Activated T-helper 1 cell treated with Interleukin-2 at 50 U/mL for 16 hours (primary cell): ENCODE data around the gene DUOX2.
"Not testable (repeated sequence)": the region's sequence is repeated elsewhere in the genome, so short reads cannot be mapped to it uniquely, and the experiment has no call there.

Source experiments
- DNase-seq: peaks from one replicate; pipeline ENCODE4 v3.0.0-alpha.2; 2020; ENCODE audit warnings: low read depth

Gene DUOX2

DNA sequence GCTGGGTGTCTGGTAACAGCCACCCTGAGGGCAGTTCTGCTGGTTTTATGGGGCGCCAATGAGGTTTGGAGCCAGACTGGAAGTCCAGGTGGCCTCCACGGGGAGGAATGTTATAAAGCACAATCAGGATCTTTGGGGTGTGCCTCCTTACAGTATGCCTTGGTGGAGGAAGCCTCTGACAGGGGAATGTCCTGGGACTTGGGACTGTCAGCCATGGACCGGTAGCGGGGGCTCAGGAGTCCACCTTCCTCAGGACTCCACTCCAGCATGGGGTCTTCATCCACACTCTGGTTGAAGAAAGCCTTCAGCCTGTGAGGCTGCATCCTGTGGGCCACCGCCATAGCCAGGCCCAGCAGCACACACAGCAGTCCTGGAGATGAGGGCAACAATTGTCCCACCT, 5.0 kb upstream of the DUOX2 start:
- DNase-seq, result no peak

DNA sequence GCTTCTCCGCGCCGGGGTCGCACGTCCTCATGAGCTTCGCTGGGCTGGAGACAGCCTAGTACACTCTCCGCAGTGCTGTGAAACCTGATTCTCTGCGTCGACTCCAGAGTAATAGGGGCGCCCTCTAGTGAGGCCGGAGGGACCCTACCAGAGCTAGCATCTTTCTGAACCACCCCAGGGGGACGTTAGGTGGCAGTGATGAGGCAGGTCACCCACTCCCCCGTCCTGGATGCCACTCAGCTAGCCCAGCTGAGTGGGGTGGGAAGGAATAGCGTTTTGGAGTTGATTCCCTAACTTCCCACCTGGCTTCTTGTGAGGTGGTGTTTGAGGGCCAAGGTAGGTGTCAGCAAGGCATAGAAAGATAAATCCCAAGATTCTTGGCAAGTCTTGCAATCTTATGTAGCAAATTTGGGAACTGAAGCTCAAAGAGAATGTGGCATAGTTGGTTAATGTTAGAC, 4.2 kb upstream of the DUOX2 start:
- DNase-seq, result peak; percentile 67

DNA sequence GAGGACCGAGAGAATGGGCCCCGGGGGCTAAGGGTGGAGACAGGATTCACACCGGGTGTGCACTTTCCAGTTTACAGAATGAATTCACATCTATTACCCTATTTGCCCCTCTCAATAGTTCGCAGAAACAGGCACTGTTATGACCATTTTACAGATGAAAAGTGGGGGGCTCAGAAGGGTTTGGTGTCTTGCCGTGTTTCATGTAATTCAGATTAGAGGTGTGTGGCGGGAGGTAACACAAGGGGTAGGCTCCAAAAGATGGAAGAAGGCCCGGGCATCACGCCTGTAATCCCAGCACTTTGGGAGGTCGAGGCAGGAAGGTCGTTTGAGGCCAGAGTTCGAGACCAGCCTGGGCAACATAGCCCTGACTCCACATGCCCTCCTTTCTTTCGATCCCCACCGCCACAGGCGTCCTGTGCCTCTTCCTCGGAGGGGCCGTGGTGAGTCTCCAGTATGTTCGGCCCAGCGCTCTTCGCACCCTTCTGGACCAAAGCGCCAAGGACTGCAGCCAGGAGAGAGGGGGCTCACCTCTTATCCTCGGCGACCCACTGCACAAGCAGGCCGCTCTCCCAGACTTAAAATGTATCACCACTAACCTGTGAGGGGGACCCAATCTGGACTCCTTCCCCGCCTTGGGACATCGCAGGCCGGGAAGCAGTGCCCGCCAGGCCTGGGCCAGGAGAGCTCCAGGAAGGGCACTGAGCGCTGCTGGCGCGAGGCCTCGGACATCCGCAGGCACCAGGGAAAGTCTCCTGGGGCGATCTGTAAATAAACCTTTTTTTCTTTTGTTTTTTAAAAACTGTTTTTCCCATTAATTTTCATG, 3.5 kb upstream of the DUOX2 start:
- no peak for DNase-seq

DNA sequence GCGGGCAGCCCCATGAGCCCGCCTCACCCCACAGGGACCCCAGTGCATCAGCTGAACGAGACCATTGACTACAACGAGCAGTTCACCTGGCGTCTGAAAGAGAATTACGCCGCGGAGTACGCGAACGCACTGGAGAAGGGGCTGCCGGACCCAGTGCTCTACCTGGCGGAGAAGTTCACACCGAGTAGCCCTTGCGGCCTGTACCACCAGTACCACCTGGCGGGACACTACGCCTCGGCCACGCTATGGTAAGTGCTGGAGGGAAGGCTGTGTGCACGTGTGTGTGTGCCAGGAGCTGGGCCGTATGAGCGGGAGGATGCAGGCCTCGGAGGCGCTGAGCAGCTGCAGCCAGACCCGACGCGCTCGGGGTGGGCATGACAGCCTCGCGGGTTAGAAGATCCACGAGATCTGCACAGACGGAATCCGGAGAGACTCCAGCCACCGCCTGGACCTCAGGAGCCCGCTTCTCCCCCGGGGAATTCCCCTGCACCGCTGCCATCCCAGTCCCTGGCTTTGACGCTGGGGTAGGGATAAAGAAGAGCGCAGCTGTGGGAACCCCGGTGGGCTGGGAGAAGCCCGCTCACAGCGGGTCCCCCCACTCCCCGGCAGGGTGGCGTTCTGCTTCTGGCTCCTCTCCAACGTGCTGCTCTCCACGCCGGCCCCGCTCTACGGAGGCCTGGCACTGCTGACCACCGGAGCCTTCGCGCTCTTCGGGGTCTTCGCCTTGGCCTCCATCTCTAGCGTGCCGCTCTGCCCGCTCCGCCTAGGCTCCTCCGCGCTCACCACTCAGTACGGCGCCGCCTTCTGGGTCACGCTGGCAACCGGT, 2.7 kb upstream of the DUOX2 start:
- DNase-seq, result no peak

DNA sequence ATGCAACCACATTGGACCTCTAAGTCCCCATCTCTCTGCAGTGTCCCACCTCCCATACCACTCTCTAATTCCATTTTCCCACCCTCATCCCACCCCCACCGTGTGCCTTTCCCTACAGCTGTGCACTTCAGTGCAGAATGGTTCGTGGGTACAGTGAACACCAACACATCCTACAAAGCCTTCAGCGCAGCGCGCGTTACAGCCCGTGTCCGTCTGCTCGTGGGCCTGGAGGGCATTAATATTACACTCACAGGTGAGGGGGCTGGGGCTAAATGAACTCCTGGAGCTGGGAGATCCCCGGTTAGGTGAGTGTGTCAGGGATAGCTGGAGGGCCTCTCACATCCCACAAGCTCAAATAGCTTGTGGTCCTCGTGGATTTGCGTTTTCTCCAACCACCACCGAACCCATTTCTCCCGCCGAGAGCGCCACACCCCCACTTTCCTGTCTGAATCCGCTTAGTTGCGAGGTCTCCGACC, 2.1 kb upstream of the DUOX2 start:
- no peak for DNase-seq

DNA sequence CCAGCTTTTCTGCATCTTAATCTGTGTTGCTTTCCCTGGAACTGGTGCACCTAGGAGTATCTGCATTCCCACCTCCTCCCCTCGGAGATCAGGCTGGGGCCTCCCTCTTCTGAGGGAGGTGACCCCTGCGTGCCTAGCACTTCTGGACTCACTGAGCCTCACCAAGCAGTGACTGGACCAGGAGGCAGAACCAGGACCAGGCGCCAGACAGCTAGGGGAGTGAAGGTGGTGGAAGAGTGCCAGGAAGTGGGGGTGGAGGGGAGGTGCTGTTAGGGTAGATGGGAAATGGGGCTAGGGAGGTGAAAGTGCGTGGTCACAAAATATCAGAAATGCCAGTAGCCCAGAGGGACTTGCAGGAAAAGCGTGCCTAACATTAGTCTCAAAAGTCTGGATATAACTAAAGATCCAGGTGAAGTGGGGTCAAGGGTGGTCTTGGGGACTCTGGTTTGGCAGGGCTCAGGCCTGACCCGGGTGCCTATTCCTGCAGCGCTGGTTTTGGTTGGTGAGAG, 1.4 kb upstream of the DUOX2 start:
- no peak for DNase-seq

DNA sequence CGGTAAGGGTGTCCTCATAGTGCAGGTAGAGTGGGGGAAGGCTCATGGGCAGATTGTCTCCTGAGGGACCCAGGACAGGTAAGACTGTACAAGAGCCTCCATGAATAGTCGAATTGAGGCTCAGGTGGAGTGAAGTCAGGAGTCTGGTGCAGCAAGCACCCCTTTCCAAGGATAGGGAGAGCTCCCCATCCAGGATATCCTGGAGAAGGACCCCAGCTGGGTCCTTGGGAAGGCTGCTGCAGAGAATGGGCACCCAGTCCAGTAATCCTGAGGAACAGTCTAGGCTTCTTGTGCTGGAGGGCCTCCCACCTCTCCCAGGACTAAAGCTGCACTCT, 746 bp upstream of the DUOX2 start:
- DNase-seq, result no peak

DNA sequence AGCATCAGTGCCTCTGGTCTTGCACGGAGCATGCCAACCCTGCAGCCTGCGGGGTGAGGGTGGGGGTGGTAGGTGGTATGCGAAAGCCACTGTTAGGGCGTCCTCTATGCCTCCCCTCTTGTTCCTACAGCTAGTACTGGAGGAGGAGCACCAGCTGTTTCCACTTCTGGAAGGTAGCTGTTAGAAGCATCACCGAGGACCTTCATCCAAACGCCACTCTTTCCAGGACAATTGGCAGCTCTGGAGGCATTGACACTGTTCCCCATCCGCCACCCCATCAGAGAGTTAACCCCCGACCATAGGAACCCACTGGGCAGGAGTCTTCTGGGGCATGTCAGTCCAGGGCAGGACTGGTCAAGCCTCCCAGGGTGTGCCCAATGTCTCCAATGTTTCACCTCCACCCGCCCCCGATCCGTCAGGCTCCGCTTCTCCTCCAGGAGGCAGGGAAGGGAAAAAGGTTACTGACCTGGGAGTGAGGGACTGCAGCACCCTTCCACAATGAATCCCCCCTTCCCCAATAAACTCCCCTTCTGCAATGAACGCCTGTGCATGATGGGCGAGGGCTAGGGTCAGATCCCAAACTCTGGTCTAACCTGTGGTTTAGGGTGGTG, 487 bp downstream of the DUOX2 start:
- no peak for DNase-seq

DNA sequence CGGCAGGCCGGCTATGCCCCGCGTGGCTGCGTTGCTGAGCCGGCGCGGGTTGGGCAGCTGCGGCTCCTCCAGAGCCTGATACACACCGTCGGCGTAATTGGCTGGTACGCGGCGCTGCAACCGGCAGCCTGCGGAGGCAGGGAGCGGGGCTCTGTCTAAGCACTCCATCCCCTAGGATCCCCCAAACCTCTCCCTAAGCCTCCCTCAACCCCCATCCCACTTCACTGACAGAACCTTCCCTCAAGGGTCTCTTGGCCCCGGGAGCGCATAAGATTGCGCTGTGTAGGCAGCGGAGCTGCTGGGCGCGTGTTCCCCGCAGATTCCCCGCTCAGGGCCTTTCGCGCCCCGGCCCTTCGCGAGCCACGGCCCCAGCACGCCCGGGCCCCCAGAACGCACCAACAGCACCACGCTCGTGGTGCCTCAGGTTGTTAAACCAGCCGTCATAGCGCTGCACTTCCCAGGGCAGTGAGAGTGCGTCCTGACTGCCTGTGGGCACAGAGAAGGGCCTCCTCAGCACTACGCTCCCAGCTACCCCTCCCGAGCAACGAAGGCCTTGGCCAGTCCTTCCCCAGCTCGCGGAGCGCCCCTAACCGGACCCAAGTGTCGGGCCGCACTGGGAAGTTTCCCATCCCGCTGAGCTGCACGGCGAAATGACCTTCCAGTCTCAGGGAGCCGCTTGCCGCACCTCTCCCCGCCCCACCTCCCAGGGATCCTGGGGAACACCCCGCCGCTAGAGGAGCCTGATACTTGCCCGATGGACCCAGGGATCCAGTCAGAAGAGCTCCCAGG, 1.2 kb downstream of the DUOX2 start:
- no peak for DNase-seq

DNA sequence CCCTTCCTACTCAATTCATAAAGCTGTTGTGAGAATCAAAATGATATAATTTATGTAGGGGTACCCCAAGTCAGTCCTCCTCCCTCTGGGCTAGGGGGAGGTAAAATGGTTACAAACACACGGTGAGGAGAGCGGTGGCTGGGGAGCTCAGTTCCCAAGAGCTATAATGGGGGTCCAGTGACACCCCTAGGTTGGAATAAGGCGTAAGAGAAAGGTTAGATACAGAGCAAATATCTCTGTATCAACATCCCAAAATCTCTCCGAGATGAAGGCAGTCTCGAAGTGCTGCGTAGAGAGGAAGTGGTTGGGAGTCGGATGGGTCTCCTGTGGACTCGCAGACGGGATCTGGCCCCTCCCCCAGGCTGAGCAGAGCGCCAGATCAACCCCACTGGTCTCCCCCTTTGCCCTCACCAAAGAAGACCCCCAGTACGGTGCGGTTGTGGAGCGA, 1.8 kb downstream of the DUOX2 start:
- no peak for DNase-seq

DNA sequence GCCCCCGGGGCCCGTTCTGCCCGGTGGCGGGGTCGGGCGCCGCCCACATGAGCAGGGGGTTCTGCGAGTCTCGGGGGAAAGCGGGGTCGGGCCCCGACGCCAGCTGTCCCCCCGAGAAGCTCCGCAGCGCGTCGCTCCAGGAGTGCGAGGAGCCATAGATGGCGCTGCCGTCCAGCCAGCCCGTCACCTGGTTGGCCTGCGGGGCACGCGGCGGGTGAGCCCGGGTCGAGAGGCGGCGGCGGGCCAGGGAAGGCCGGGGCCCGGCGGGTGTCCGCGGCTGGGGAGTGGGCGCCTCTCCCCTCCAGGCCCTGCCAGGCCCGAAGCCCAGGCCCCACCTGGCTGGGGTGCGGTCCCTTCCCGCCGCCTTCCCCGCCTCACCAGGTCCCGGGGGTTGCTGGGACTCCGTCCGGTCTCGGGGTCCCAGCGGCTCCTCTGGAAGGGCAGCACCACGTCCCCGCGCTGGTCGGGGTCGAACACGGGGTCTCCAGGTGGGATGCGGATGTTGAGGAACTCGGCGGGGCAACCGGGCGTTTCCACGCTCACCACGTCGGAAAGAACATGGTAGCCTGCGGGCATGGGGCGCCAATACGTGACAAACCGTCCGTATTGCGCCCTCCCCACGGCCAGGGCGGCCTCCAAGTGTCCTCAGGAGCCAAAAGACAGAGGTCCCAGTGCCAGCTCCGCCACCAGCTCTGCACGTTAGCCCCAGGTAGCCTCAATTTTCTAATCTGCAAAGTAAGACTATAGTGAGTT, 2.4 kb downstream of the DUOX2 start:
- DNase-seq, result no peak

DNA sequence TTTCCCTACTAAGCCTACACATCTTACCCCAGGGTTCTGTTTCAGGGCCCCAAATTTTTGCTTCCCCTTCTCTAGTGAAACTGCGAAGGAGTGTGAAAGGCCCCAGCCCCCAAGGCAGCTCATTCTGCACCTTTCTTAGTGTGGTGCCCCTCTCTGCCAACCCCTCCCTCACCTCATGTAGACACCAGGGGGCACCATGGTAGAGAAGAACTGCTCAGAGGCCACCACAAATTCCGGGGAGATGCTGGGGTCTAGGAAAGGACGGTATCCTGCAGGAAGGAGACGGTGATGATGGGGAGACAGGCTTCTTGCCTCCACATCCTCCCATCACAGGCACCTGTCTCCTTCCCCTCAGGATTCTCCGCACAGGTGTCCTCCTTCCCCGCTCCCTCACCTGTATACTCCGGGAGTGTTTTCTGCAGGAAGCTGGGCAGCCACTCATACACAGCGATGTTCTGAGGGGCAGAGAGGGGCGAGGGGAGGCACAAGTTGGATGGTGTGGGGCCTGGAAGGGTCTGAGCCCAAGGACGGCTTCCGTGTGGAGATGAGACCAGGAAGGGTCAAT, 3.6 kb downstream of the DUOX2 start:
- DNase-seq, result no peak

DNA sequence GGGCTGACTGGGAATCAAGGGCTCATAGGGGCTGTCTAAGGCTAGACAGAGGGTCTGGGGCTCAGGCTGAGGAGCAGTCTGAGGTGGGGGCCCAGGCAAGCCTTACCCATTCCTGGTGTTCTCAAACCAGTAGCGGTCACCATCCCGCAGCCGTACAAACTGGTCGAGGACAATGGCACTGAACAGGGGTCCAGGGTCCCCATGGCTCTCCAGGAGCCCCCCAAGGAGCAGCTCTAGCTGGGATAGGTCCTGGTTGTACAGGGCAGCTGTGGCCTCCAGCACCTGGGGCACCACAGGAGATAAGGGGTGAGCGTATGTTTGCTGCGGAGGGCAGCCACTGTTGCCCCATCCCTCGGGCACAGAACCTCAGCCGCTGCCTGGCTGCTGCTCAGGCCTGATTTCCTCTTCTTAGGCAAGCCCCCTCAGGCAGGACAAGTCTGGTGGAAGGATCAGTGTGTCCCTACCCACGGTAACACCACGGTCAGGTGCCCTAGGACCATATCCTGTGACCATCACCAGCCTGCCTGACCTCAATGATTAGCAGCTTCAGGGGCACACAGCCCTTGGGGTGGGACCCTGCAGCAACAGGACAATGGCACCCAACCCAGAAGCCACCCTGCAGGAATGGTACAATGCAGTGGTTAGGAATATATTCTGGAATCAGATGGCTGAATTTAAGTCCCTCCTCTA, 5.9 kb downstream of the DUOX2 start:
- DNase-seq, result no peak

DNA sequence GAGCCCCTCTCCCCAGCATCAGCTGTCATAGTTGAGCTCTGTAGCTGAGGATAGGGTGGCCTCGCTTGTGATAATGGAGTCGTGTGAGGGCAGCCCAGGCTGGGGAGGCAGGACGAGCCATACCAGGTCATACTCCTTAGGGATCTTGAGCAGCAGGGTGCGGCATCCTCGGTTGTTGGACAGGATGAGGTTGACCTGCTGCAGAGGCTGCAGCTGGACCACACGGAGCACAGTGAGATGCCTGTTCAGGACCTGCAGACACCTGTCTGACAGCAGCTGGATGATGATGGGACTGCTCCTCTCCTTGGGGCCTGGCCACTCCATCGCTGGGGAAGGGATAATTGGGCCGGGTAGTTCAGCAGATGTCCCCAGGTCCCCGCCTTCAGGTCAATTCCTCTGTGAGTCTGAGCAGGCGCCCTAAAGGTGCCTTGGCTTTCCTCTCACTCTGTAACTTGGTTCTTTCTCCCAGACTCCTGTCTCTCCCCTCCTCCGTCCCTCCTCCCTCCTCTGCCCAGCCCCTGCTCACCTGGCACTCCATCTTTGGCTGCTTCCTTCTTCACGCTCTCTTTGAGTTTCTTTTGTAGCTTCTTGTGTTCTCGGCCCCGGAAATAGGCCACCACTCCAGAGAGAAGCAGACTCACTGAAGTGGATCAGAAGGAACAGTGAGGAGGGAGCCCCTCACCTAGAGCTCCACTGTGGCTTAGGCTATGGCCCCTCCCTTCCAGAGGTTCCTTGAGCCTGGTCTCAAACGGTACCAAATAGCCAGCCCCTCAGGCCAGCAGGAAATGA, 7.8 kb downstream of the DUOX2 start:
- DNase-seq, result no peak

DNA sequence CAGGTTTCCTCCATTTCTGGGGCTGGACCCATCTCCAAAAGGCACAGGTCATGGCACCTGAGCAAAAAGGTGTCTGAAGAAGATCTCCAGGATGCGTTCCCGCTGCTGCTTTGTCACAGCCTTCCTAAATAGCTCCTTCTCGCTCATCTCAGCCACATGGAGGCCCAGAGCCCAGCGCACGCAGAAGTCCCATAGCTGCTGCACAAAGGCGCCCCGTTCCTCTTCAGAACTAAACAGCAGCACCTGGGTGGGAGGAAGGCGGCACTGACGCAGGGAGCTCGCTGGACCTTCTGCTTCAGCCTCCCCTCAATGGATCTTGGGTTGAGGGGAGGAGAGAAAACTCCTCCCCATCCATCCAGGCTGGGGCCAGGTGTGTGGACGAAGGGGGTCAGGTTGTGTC, 8.4 kb downstream of the DUOX2 start:
- DNase-seq, result no peak

DNA sequence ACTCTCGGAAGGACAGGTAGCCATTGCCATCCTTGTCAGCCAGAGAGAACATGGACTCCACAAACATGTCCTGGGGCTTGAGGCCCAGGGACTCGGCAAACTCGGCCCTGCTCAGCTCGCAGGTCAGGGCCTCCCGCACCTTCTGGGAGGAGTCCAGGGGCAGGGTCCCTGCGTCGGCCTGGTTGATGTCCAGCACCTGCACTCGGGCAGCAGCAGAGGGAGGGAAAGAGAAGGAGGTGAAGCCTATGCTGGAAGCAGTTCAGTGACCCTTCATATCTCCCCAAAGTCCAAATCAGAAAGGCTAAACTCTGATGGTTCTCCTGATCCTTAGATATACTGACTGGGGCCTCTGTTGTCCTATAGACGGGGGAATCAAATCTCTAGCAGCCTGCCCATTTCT, 9.8 kb downstream of the DUOX2 start:
- not testable (repeated sequence) for DNase-seq

DNA sequence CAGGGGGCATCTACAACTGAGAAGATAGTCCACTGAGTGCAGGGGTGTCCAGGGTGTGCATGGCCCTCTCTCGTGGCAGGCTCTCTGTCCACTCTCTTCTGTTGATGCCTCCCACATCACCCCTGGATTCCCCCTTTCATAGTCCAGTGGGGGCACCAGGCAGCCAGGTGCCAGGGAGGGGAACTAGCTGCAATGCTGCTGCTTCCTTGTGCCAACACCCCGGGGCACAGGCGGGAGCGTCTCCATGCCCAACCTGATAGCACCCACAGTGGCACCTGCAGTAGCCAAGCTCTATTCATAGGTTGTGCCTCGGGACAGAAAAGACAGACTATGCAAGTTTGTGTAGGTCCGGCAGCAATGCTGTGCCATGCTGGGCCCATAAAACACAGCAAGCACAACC, 11.7 kb downstream of the DUOX2 start:
- DNase-seq, result no peak

DNA sequence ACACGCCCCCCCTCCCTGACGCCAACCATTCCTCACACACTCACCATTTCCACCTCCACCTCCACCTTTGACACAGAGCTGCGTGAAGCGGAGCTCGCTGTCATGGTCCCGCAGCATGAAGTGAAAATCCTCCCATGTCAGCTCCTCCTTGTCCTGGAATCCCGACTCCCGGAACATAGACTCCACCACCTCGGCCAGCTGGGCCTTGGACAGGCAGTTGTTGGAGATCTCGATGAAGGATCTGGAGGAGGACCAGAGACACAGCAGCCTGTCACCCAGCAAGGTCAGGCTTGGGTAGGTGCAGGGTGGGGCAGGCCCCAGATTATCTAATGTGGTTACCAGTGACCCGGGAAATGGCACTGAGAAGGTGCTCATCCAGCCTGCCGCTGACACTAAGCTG, 12.2 kb downstream of the DUOX2 start:
- DNase-seq, result no peak

DNA sequence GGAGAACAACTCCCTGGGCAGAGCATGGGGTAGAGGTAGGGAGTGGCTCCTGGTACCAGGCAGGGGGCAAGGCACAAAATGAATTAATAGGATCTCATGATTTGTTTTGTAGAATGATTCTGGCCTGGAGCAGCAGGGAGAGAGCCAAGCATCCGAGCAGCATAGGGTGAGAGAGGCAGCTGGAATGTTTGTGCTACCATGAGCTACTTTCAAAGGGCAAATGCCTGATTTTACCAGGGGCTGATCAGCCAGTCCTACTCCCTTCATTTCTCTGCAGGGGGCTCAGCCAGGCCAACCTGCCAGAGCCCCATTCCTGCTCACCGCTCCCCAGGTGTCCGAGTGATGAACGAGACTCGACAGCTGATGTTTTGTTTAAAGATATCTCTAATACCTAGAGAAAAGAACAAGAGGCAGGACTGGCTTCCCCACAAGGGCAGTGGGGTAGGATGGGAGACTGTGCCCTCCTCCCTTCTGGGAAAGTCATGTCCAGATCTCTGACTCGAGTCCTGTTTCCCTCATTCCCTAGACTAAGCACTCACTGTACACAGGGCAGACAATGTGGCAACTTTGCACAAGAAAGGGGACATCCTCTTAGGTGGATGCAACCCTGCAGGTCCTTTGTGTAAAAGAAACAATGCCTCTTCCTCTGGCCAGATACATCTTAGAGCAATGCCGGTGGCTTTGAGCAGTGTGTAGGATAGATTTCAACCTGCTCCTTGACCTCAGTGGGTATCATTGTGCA, 12.9 kb downstream of the DUOX2 start:
- no peak for DNase-seq
